ENCODE measurements around the gene OR10AD1.

DNA sequence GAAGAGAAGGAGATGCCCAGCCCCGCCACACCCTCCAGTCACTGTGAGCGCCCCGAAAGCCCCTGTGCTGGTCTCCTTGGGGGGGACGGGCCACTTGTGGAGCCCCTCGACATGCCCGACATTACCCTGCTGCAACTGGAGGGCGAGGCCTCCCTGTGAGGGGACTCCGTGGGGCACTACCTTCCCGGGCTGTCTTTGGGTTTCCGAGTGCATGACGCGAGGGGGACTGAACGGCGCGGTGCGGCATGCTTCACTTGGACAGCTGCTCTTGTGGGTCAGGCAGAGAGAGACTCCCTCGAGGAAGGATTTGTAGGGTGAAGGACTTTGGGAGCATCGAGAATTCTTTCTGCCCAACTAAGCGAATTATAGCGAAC is 18.6 kb downstream of the OR10AD1 start:
- no peak for TF ChIP-seq POLR2A (IDR thresholded peaks at IDR 0.05)
- TF ChIP-seq, protein P1, sequence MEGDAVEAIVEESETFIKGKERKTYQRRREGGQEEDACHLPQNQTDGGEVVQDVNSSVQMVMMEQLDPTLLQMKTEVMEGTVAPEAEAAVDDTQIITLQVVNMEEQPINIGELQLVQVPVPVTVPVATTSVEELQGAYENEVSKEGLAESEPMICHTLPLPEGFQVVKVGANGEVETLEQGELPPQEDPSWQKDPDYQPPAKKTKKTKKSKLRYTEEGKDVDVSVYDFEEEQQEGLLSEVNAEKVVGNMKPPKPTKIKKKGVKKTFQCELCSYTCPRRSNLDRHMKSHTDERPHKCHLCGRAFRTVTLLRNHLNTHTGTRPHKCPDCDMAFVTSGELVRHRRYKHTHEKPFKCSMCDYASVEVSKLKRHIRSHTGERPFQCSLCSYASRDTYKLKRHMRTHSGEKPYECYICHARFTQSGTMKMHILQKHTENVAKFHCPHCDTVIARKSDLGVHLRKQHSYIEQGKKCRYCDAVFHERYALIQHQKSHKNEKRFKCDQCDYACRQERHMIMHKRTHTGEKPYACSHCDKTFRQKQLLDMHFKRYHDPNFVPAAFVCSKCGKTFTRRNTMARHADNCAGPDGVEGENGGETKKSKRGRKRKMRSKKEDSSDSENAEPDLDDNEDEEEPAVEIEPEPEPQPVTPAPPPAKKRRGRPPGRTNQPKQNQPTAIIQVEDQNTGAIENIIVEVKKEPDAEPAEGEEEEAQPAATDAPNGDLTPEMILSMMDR (IDR thresholded peaks at IDR 0.05) = no peak

Measured in testis (tissue), 2 donors.